ENCODE data around the gene ALOX5. TPM values are rescaled to one million over a fixed set of nuclear protein-coding genes. Genes with fewer than 3 reads are reported as not detected.

ALOX5 gene
- total RNA-seq, 1 experiment from 2014 or later, result 6.1 TPM

GRCh38 chr10:45468079-45468478, 94.1 kb downstream of the ALOX5 start:
- H3K27ac ChIP-seq (ENCODE audit: low read depth, low read length), result no peak overlapping the region
- CTCF ChIA-PET, result interaction anchor here (0.9 kb wide), 1 partner anchor 218 kb away, joined by 3 read pairs; no protein-coding TSS in a partner anchor
- H3K79me2 ChIP-seq (ENCODE audit: insufficient read depth, low read length), result no peaks in the 10 kb centered on the region
- TF ChIP-seq SP1 (IDR thresholded peaks at IDR 0.05; ENCODE audit: low read depth) (no peak), ELF1 (IDR thresholded peaks at IDR 0.05; ENCODE audit: borderline replicate concordance, low read depth) (no peak), EZH2phosphoT487 (IDR thresholded peaks at IDR 0.05; ENCODE audit: borderline replicate concordance) (no peak), ZNF274 (IDR thresholded peaks at IDR 0.05; ENCODE audit: low read depth, low read length) (no peak), POLR2AphosphoS5 (IDR thresholded peaks at IDR 0.05; ENCODE audit: low read depth, low read length) (no peak), CEBPB (IDR thresholded peaks at IDR 0.05; ENCODE audit: low read depth) (no peak), RAD21 (IDR thresholded peaks at IDR 0.05; ENCODE audit: low read depth) (no peak), CBX3 (IDR thresholded peaks at IDR 0.05; ENCODE audit: low read depth) (no peak), EGR1 (IDR thresholded peaks at IDR 0.05; ENCODE audit: low read depth) (no peak), JUND (IDR thresholded peaks at IDR 0.05) (no peak), FOSL1 (IDR thresholded peaks at IDR 0.05; ENCODE audit: low read depth) (no peak), SIN3A (IDR thresholded peaks at IDR 0.05; ENCODE audit: low read depth) (no peak), TCF7L2 (IDR thresholded peaks at IDR 0.05; ENCODE audit: borderline replicate concordance, extremely low read depth, insufficient read depth, insufficient read length) (no peak), POLR2A (IDR thresholded peaks at IDR 0.05; ENCODE audit: borderline replicate concordance, extremely low read depth, insufficient read depth, insufficient read length) (no peak), EZH2 (IDR thresholded peaks at IDR 0.05) (no peak), MAX (IDR thresholded peaks at IDR 0.05) (no peak)
- no peaks in the 10 kb centered on the region for H3K4me1 ChIP-seq (ENCODE audit: control insufficient read depth in 1 of 2, insufficient read depth in 2 of 2, low read length in 2 of 2)
- RAD21 ChIA-PET (ENCODE audit: low non-redundant PET in 1 of 2, low total read pairs in 2 of 2, uncharacterized antibody in 2 of 2, unreplicated experiment in 2 of 2), result no interaction called here
- H2AFZ ChIP-seq (ENCODE audit: low read depth, low read length, poor library complexity, severe bottlenecking), result no peak overlapping the region
- no peak for ATAC-seq
- POLR2A ChIA-PET, result no interaction called here
- intact Hi-C loops (cut with micrococcal nuclease), result loop anchor here (5.0 kb wide), 2 partner anchors 204 to 264 kb away; partner anchors contain the start of gene ZFAND4
- no peak overlapping the region for H3K9ac ChIP-seq (ENCODE audit: low read length)
- no peaks in the 10 kb centered on the region for H3K9me2 ChIP-seq (ENCODE audit: insufficient read depth)
- no peaks in the 10 kb centered on the region for H3K27me3 ChIP-seq (ENCODE audit: insufficient read depth, low read length)
- H3K36me3 ChIP-seq (ENCODE audit: control insufficient read depth in 1 of 2, insufficient read depth in 2 of 2, low read length in 2 of 2), result no peaks in the 10 kb centered on the region
- no peak overlapping the region for H3K4me3 ChIP-seq (replicated peaks in 1 of 2; ENCODE audit: low read depth in 1 of 2, low read length in 2 of 2)
- DNase-seq (ENCODE audit: low read depth, low spot score), result no peak
- no peaks in the 10 kb centered on the region for H3K9me3 ChIP-seq (ENCODE audit: control insufficient read depth in 1 of 2, insufficient read depth in 1 of 2, low read depth in 1 of 2, low read length in 2 of 2)
- BruUV-seq (replicated peaks), result no TSS peak
- no peaks in the 10 kb centered on the region; the same call in 1 of the 2 replicates for H4K20me1 ChIP-seq (ENCODE audit: insufficient read depth)
- no peak overlapping the region for H3K4me2 ChIP-seq (ENCODE audit: low read length)

All from HCT116 (cell line).